H1 (cell line): ENCODE results near the gene SLC22A2. TPM values are rescaled to one million over a fixed set of nuclear protein-coding genes. Genes with fewer than 3 reads are reported as not detected.

Experiments used
- CTCF ChIA-PET: fragments of 300-600 bp; sonication (Branson Sonifier 250); formaldehyde crosslinking; loops from one replicate; lab custom pipeline; 2021; ENCODE audit not compliant: partially characterized antibody; lab: Charles Lee
- POLR2A ChIA-PET: fragments of 300-600 bp; sonication (Branson Sonifier 250); formaldehyde crosslinking; loops from one replicate; lab custom pipeline; 2021; ENCODE audit warnings: inconsistent platforms; ENCODE audit not compliant: partially characterized antibody; lab: Charles Lee
- DNase-seq, 2 experiments: peaks; one replicate each; pipeline versions ENCODE4 v3.0.0 to v3.0.0-alpha.2; 2010 to 2022; ENCODE audit warnings: low spot score in 2 of 2, low read depth in 1 of 2, mixed read lengths in 1 of 2
- FAIRE-seq: peaks from 2 replicates; lab custom pipeline; 2011; peaks lifted over from hg19 to GRCh38; lab: Jason Lieb, UNC
- H2AFZ ChIP-seq: 2 replicates; pipeline ENCODE4 v1.8.1; 2012; ENCODE audit warnings: low read length, inconsistent platforms
- H2AK5ac ChIP-seq: 2 replicates; pipeline ENCODE4 v1.6.1; 2013; ENCODE audit warnings: low read depth, low read length
- H2BK120ac ChIP-seq: replicated peaks from 2 replicates; pipeline ENCODE3; 2013; ENCODE audit warnings: low read depth, low read length, inconsistent platforms
- H2BK12ac ChIP-seq: 2 replicates; pipeline ENCODE4 v1.6.1; 2013; ENCODE audit warnings: low read depth, low read length
- H2BK15ac ChIP-seq: 2 replicates; pipeline ENCODE4 v1.6.1; 2013; ENCODE audit warnings: low read length
- H2BK20ac ChIP-seq: 2 replicates; pipeline ENCODE4 v1.6.1; 2013; ENCODE audit warnings: low read length
- H2BK5ac ChIP-seq: 2 replicates; pipeline ENCODE4 v1.6.1; 2013; ENCODE audit warnings: low read depth, low read length
- H3K14ac ChIP-seq: 2 replicates; pipeline ENCODE4 v1.6.1; 2013; ENCODE audit warnings: inconsistent platforms; ENCODE audit not compliant: insufficient read length
- H3K18ac ChIP-seq: 2 replicates; pipeline ENCODE4 v1.6.1; 2013; ENCODE audit warnings: low read length; ENCODE audit errors: extremely low read depth
- H3K23ac ChIP-seq: 2 replicates; pipeline ENCODE4 v1.6.1; 2013; ENCODE audit warnings: inconsistent platforms; ENCODE audit not compliant: insufficient read length
- H3K23me2 ChIP-seq: 2 replicates; pipeline ENCODE4 v1.6.1; 2013; ENCODE audit warnings: low read depth, low read length
- H3K27ac ChIP-seq: 2 replicates; pipeline ENCODE4 v1.6.1; 2011; ENCODE audit warnings: low read depth, low read length, inconsistent platforms
- H3K27me3 ChIP-seq, 4 experiments: replicated peaks in 1 of 4; 1 replicate in 1 of 4; 2 replicates in 3 of 4; pipeline versions ENCODE4 v1.6.1 to v1.8.1; 2011 to 2013; ENCODE audit warnings: low read length in 3 of 4, mild to moderate bottlenecking in 3 of 4, inconsistent platforms in 2 of 4, mixed read lengths in 2 of 4, moderate library complexity in 1 of 4; ENCODE audit not compliant: control insufficient read depth in 3 of 4, insufficient read depth in 3 of 4; ENCODE audit errors: extremely low read depth in 1 of 4
- H3K36me3 ChIP-seq, 4 experiments: 2 replicates each; pipeline versions ENCODE4 v1.6.1 to v1.8.1; 2011 to 2013; ENCODE audit warnings: mild to moderate bottlenecking in 4 of 4, low read length in 3 of 4, moderate library complexity in 2 of 4, control low read depth in 1 of 4, inconsistent platforms in 1 of 4; ENCODE audit not compliant: insufficient read depth in 4 of 4, control insufficient read depth in 2 of 4
- H3K4ac ChIP-seq: replicated peaks from 2 replicates; pipeline ENCODE3; 2013; ENCODE audit warnings: low read length, low read depth, mixed read lengths, inconsistent platforms; ENCODE audit not compliant: insufficient read length
- H3K4me1 ChIP-seq, 4 experiments: replicated peaks in 1 of 4; 1 replicate in 1 of 4; 2 replicates in 3 of 4; pipeline versions ENCODE4 v1.6.1 to v1.8.1; 2011 to 2013; ENCODE audit warnings: low read length in 3 of 4, inconsistent platforms in 2 of 4, mixed read lengths in 1 of 4; ENCODE audit not compliant: insufficient read depth in 4 of 4, control insufficient read depth in 3 of 4
- H3K4me2 ChIP-seq, 2 experiments: 2 replicates each; pipeline versions ENCODE4 v1.6.1 to v1.8.1; 2011 to 2013; ENCODE audit warnings: low read depth in 2 of 2, low read length in 2 of 2, control low read depth in 1 of 2, inconsistent platforms in 1 of 2, mild to moderate bottlenecking in 1 of 2; ENCODE audit not compliant: insufficient read depth in 1 of 2
- H3K4me3 ChIP-seq, 4 experiments: fragments of 200-600, 300-600 bp in 1 of 4; sonication (generic), shearing (Covaris generic), sonication (Bioruptor Twin) in 1 of 4; 2 replicates each; pipeline versions ENCODE4 v1.5.1 to v1.8.1; 2011 to 2016; ENCODE audit warnings: low read length in 4 of 4, low read depth in 3 of 4, control low read depth in 2 of 4, inconsistent platforms in 2 of 4, mild to moderate bottlenecking in 2 of 4, mixed read lengths in 1 of 4, moderate library complexity in 1 of 4; ENCODE audit not compliant: insufficient read depth in 2 of 4; ENCODE audit errors: extremely low read depth in 1 of 4
- H3K56ac ChIP-seq: replicated peaks from 2 replicates; pipeline ENCODE3; 2013; ENCODE audit warnings: low read depth, mild to moderate bottlenecking, mixed read lengths, low read length, inconsistent platforms; ENCODE audit not compliant: insufficient read length
- H3K79me1 ChIP-seq: 2 replicates; pipeline ENCODE4 v1.6.1; 2013; ENCODE audit warnings: low read depth, low read length, control low read depth
- H3K79me2 ChIP-seq, 2 experiments: 2 replicates each; pipeline versions ENCODE4 v1.6.1 to v1.8.1; 2012 to 2013; ENCODE audit warnings: low read length in 2 of 2, mild to moderate bottlenecking in 2 of 2, inconsistent platforms in 1 of 2; ENCODE audit not compliant: insufficient read depth in 2 of 2, control insufficient read depth in 1 of 2
- H3K9ac ChIP-seq, 4 experiments: replicated peaks in 1 of 4; 1 replicate in 1 of 4; 2 replicates in 3 of 4; pipeline versions ENCODE4 v1.6.1 to v1.8.1; 2011 to 2013; ENCODE audit warnings: low read depth in 3 of 4, low read length in 3 of 4, control low read depth in 2 of 4, mild to moderate bottlenecking in 2 of 4, moderate library complexity in 2 of 4, inconsistent platforms in 1 of 4; ENCODE audit errors: extremely low read depth in 1 of 4
- H3K9me3 ChIP-seq, 2 experiments: 2 replicates each; pipeline versions ENCODE4 v1.6.1 to v1.8.1; 2012 to 2013; ENCODE audit warnings: mild to moderate bottlenecking in 2 of 2, moderate library complexity in 2 of 2, control low read depth in 1 of 2, inconsistent platforms in 1 of 2, low read depth in 1 of 2, low read length in 1 of 2, mixed read lengths in 1 of 2; ENCODE audit not compliant: insufficient read depth in 2 of 2
- H4K20me1 ChIP-seq, 2 experiments: replicated peaks in 1 of 2; 2 replicates each; pipeline versions ENCODE3 to v1.8.1; 2011 to 2013; ENCODE audit warnings: inconsistent platforms in 2 of 2, low read length in 2 of 2, mild to moderate bottlenecking in 1 of 2; ENCODE audit not compliant: insufficient read depth in 2 of 2, control insufficient read depth in 1 of 2
- H4K5ac ChIP-seq: 2 replicates; pipeline ENCODE4 v1.6.1; 2013; ENCODE audit warnings: low read length, low read depth, mixed read lengths, inconsistent platforms; ENCODE audit not compliant: insufficient read length
- H4K8ac ChIP-seq: 2 replicates; pipeline ENCODE4 v1.8.0; 2013; ENCODE audit warnings: mild to moderate bottlenecking, moderate library complexity, low read length, inconsistent platforms; ENCODE audit not compliant: insufficient read depth; ENCODE audit errors: extremely low read depth
- H4K91ac ChIP-seq: replicated peaks from 2 replicates; pipeline ENCODE3; 2013; ENCODE audit warnings: low read length, mixed read lengths, inconsistent platforms; ENCODE audit not compliant: insufficient read length
- BCL11A ChIP-seq, 2 experiments: IDR thresholded peaks; one replicate each; pipeline ENCODE4 v1.6.1; 2011; ENCODE audit warnings: low read depth in 2 of 2, low read length in 2 of 2, mild to moderate bottlenecking in 2 of 2
- EZH2 ChIP-seq: fragments of 200-600 bp; sonication (generic); IDR thresholded peaks from 2 replicates; pipeline ENCODE4 v1.7.1; 2012; ENCODE audit warnings: low read depth, mild to moderate bottlenecking, moderate library complexity, low read length, inconsistent platforms; ENCODE audit not compliant: severe bottlenecking
- RFX5 ChIP-seq: IDR thresholded peaks from 2 replicates; pipeline ENCODE4 v1.6.1; 2011; ENCODE audit warnings: low read depth, low read length, improper control_type of control experiment, borderline replicate concordance
- SRF ChIP-seq: IDR thresholded peaks from 2 replicates; pipeline ENCODE4 v1.6.1; 2011; ENCODE audit warnings: mild to moderate bottlenecking, low read depth, low read length, moderate library complexity
- TCF12 ChIP-seq: IDR thresholded peaks from 2 replicates; pipeline ENCODE4 v1.6.1; 2011; ENCODE audit warnings: low read depth, mild to moderate bottlenecking, low read length
- WGBS, 2 experiments: shearing (Covaris generic) in 1 of 2; methylation state at CpG; one replicate each; pipeline versions ENCODE4 v1.1.6 to v1.1.7; 2013 to 2015; ENCODE audit warnings: low lambda C conversion rate in 2 of 2, mixed read lengths in 2 of 2, inconsistent platforms in 1 of 2, low coverage in 1 of 2, missing lambda C conversion rate in 1 of 2; ENCODE audit not compliant: insufficient replicate concordance in 2 of 2, insufficient coverage in 1 of 2, insufficient read length in 1 of 2; ENCODE audit errors: extremely low coverage in 1 of 2, missing lambda C conversion rate in 1 of 2; 5-methylcytosine and 5-hydroxymethylcytosine counted together
- polyA plus RNA-seq, 7 experiments: library from polyadenylated mRNA; depleted of rRNA in 3 of 7; stranded (reverse) in 5 of 7; unstranded in 2 of 7; fragments of >200 nt in 5 of 7; fragments of 200-250 nt in 2 of 7; gene quantifications; 1 replicate in 5 of 7; 2 replicates in 1 of 7; 4 replicates in 1 of 7; pipeline versions ENCODE4 v1.2.1 to v1.2.3, GENCODE V29; 2011 to 2013; ENCODE audit warnings: missing spikeins in 2 of 7, mixed read lengths in 2 of 7
- total RNA-seq: library from RNA; stranded (reverse); fragmentation: NEBNext Ultra II Directional; extraction: Animal tissue kit (Norgen Biotek cat#: 25700); gene quantifications from 2 replicates; pipeline ENCODE4 v1.2.1, GENCODE V29; 2021
- TF ChIP-seq, protein P1 (sequence below): IDR thresholded peaks from 2 replicates; pipeline ENCODE4 v1.6.1; 2011; ENCODE audit warnings: low read depth, mild to moderate bottlenecking, low read length; ENCODE audit not compliant: insufficient read depth

The SLC22A2 gene
- total and polyA plus RNA-seq, 2 of the 8 experiments (the other 6 are each of a cell fraction or from before 2014, with no cell fraction given), result 0.23 to 1.4 TPM

DNA sequence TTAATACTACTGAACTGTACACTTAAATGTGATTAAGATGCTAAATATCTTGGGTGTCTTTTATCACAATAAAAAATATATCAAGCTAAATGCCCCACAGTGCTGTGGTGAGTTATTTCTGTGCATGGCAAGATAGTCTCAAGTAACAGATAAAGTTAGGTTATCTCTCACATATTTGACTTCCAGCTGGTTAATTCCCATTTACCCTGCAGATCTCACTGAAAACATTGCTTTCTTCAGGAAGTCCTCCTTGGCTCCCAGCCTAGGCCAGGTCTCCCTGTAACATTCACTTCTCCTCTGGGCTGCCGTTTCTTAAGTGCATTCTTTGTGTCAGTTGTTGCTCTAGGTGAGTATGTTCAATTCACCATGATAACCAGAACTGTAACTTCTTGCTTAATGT, 77.9 kb downstream of the SLC22A2 start:
- H2BK15ac ChIP-seq, result no peak overlapping the region
- no peak overlapping the region for H2BK5ac ChIP-seq
- CTCF ChIA-PET, result interaction anchor here (1.3 kb wide), 1 partner anchor 42 kb away, joined by 3 read pairs; no protein-coding TSS in a partner anchor
- H4K91ac ChIP-seq, result no peak overlapping the region
- no peak overlapping the region for H3K4ac ChIP-seq
- H2AFZ ChIP-seq, result no peak overlapping the region
- no peaks in the 10 kb centered on the region for H4K20me1 ChIP-seq
- H3K23ac ChIP-seq, result no peak overlapping the region
- H4K8ac ChIP-seq, result no peak overlapping the region
- no peak for DNase-seq
- no peaks in the 10 kb centered on the region for H3K23me2 ChIP-seq
- no peak overlapping the region for H4K5ac ChIP-seq
- no peak overlapping the region for H2BK20ac ChIP-seq
- no peak for FAIRE-seq
- H3K4me2 ChIP-seq, result no peak overlapping the region
- no peak overlapping the region for H2BK12ac ChIP-seq
- H3K18ac ChIP-seq, result no peak overlapping the region
- H3K27me3 ChIP-seq, result no peaks in the 10 kb centered on the region
- no peaks in the 10 kb centered on the region for H3K79me2 ChIP-seq
- POLR2A ChIA-PET, result interaction anchor here (0.6 kb wide), 1 partner anchor 139 kb away, joined by 4 read pairs; no protein-coding TSS in a partner anchor
- no peaks in the 10 kb centered on the region for H3K79me1 ChIP-seq
- no peak overlapping the region for H2BK120ac ChIP-seq
- H3K4me3 ChIP-seq, result no peak overlapping the region
- no peak overlapping the region for H3K27ac ChIP-seq
- H2AK5ac ChIP-seq, result no peak overlapping the region
- no peak overlapping the region for H3K56ac ChIP-seq
- WGBS, 2 experiments, result 88% methylated on average over 1 of the region's 1 CpG; no CpG with 5 or more reads in 1 of the 2 experiments
- peaks cover 0 to 10% (median 4%) of the 10 kb centered on the region in 4 experiments; a peak in 3 of 7 replicates for H3K4me1 ChIP-seq
- H3K9ac ChIP-seq, result no peak overlapping the region
- H3K14ac ChIP-seq, result no peak overlapping the region
- no peaks in the 10 kb centered on the region for H3K9me3 ChIP-seq
- H3K36me3 ChIP-seq, result no peaks in the 10 kb centered on the region
- TF ChIP-seq EZH2 (no peak), BCL11A (IDR thresholded peaks at IDR 0.05; ENCODE audit: low read depth in 2 of 2, low read length in 2 of 2) (no peak), RFX5 (no peak), SRF (no peak), TCF12 (no peak)
- TF ChIP-seq, protein P1, sequence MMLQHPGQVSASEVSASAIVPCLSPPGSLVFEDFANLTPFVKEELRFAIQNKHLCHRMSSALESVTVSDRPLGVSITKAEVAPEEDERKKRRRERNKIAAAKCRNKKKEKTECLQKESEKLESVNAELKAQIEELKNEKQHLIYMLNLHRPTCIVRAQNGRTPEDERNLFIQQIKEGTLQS, result no peak
